Adipose tissue (tissue), 3 donors: ENCODE data around the gene IFT81. TPM values are rescaled to one million over a fixed set of nuclear protein-coding genes. Genes with fewer than 3 reads are reported as not detected.

Experiments
- H3K27ac ChIP-seq: one replicate; pipeline ENCODE4 v1.5.1; 2013; ENCODE audit warnings: low read depth, low read length
- WGBS, 3 donors: extraction: QIAGEN DNeasy Blood & Tissue Kit; methylation state at CpG; one replicate each; pipeline ENCODE4 v1.1.7; 2013; 5-methylcytosine and 5-hydroxymethylcytosine counted together
- polyA plus RNA-seq, 3 donors: library from polyadenylated mRNA; stranded (reverse); fragments of 200-250 nt; gene quantifications; one replicate each; pipeline ENCODE4 v1.2.3, GENCODE V29; 2013
- donor health status: healthy with polysubstance abuse.
- donor health status: Bipolar disorder and iron deficiency.
- donor health status: healthy.

The IFT81 gene
- polyA plus RNA-seq, 3 donors, result 2.0 to 7.2 (median 2.7) TPM

GRCh38 chr12:110137786-110138185, 13.6 kb downstream of the IFT81 start:
- WGBS, 3 donors, result 87 to 92% (median 91%) methylated on average over 3 of the region's 3 CpGs
- no peak overlapping the region for H3K27ac ChIP-seq

- WGBS, 3 donors, result 50 to 76% (median 51%) methylated on average over 6 of the region's 6 CpGs
- no peak overlapping the region for H3K27ac ChIP-seq
Measured at GRCh38 chr12:110141389-110141788, 17.2 kb downstream of the IFT81 start.

GRCh38 chr12:110146986-110147385, 22.8 kb downstream of the IFT81 start:
- H3K27ac ChIP-seq, result no peak overlapping the region
- 96 to 99% (median 97%) methylated on average over 2 of the region's 2 CpGs for WGBS, 3 donors

- no peak overlapping the region for H3K27ac ChIP-seq
- WGBS, 3 donors, result 84 to 92% (median 87%) methylated on average over 10 of the region's 10 CpGs
Measured at GRCh38 chr12:110149086-110149660, 25.0 kb downstream of the IFT81 start.

- 97 to 100% (median 100%) methylated on average over 2 of the region's 2 CpGs for WGBS, 3 donors
- no peak overlapping the region for H3K27ac ChIP-seq
Measured at GRCh38 chr12:110156766-110157165, 32.6 kb downstream of the IFT81 start.

- H3K27ac ChIP-seq, result no peak overlapping the region
Measured at GRCh38 chr12:110157539-110157938, 33.4 kb downstream of the IFT81 start.

- WGBS, 3 donors, result 91 to 94% (median 94%) methylated on average over 4 of the region's 4 CpGs
- no peak overlapping the region for H3K27ac ChIP-seq
Measured at GRCh38 chr12:110159671-110160245, 35.6 kb downstream of the IFT81 start.

- no peak overlapping the region for H3K27ac ChIP-seq
- WGBS, 3 donors, result 49 to 82% (median 79%) methylated on average over 4 of the region's 4 CpGs
Measured at GRCh38 chr12:110165540-110166159, 41.5 kb downstream of the IFT81 start.

- H3K27ac ChIP-seq, result no peak overlapping the region
- WGBS, 3 donors, result 80 to 94% (median 83%) methylated on average over 3 of the region's 3 CpGs
Measured at GRCh38 chr12:110168732-110169455, 44.7 kb downstream of the IFT81 start.

GRCh38 chr12:110170535-110171185, 46.5 kb downstream of the IFT81 start:
- H3K27ac ChIP-seq, result no peak overlapping the region

GRCh38 chr12:110171186-110171538, 47.0 kb downstream of the IFT81 start:
- H3K27ac ChIP-seq, result no peak overlapping the region
- WGBS, 3 donors, result 81 to 85% (median 83%) methylated on average over 3 of the region's 3 CpGs

GRCh38 chr12:110171636-110172035, 47.5 kb downstream of the IFT81 start:
- no peak overlapping the region for H3K27ac ChIP-seq

GRCh38 chr12:110174373-110174996, 50.3 kb downstream of the IFT81 start:
- WGBS, 3 donors, result 72 to 87% (median 83%) methylated on average over 6 of the region's 6 CpGs
- no peak overlapping the region for H3K27ac ChIP-seq

More at GRCh38 chr12:110171636-110172035, 47.5 kb downstream of the IFT81 start:
- 83 to 94% (median 92%) methylated on average over 4 of the region's 4 CpGs for WGBS, 3 donors

- 86 to 91% (median 91%) methylated on average over 4 of the region's 4 CpGs for WGBS, 3 donors
- H3K27ac ChIP-seq, result no peak overlapping the region
Measured at GRCh38 chr12:110175201-110175600, 51.0 kb downstream of the IFT81 start.

- no peak overlapping the region for H3K27ac ChIP-seq
- 62 to 92% (median 75%) methylated on average over 1 of the region's 1 CpG for WGBS, 3 donors
Measured at GRCh38 chr12:110176745-110177144, 52.6 kb downstream of the IFT81 start.

GRCh38 chr12:110179291-110179690, 55.1 kb downstream of the IFT81 start:
- 89 to 93% (median 91%) methylated on average over 3 of the region's 3 CpGs for WGBS, 3 donors
- H3K27ac ChIP-seq, result no peak overlapping the region

GRCh38 chr12:110180591-110181005, 56.4 kb downstream of the IFT81 start:
- H3K27ac ChIP-seq, result no peak overlapping the region
- WGBS, 3 donors, result 47 to 61% (median 48%) methylated on average over 1 of the region's 1 CpG

GRCh38 chr12:110182281-110182680, 58.1 kb downstream of the IFT81 start:
- H3K27ac ChIP-seq, result no peak overlapping the region
- 96 to 100% (median 97%) methylated on average over 1 of the region's 1 CpG for WGBS, 3 donors

- 89 to 96% (median 96%) methylated on average over 3 of the region's 3 CpGs for WGBS, 3 donors
- H3K27ac ChIP-seq, result no peak overlapping the region
Measured at GRCh38 chr12:110183386-110183785, 59.2 kb downstream of the IFT81 start.
